Kidney (tissue), 14 donors: ENCODE results near the gene CD48. TPM values are rescaled to one million over a fixed set of nuclear protein-coding genes. Genes with fewer than 3 reads are reported as not detected.

ENCODE experiments used
- DNase-seq, 5 donors: peaks; one replicate each; pipeline ENCODE4 v3.0.0-alpha.2; 2013 to 2020
- FAIRE-seq: peaks from 2 replicates; lab custom pipeline; 2012; peaks lifted over from hg19 to GRCh38; lab: Jason Lieb, UNC
- H3K27ac ChIP-seq, 2 donors: one replicate each; pipeline ENCODE4 v1.7.0; 2013; ENCODE audit warnings: low read depth in 2 of 2, low read length in 2 of 2, inconsistent platforms in 1 of 2
- H3K27me3 ChIP-seq: one replicate; pipeline ENCODE4 v1.7.1; 2013; ENCODE audit warnings: low read length, inconsistent platforms; ENCODE audit not compliant: control insufficient read depth, insufficient read depth
- H3K36me3 ChIP-seq, 3 donors: one replicate each; pipeline versions ENCODE4 v1.7.0 to v1.7.1; 2013; ENCODE audit warnings: low read length in 3 of 3, control low read depth in 1 of 3, inconsistent platforms in 1 of 3; ENCODE audit not compliant: insufficient read depth in 3 of 3, control insufficient read depth in 2 of 3
- H3K4me1 ChIP-seq, 3 donors: one replicate each; pipeline versions ENCODE4 v1.7.0 to v1.7.1; 2013; ENCODE audit warnings: low read length in 3 of 3, inconsistent platforms in 1 of 3, low read depth in 1 of 3; ENCODE audit not compliant: control insufficient read depth in 2 of 3, insufficient read depth in 2 of 3
- H3K4me3 ChIP-seq, 3 donors: one replicate each; pipeline versions ENCODE4 v1.7.0 to v1.8.1; 2013; ENCODE audit warnings: low read length in 3 of 3, control low read depth in 1 of 3, inconsistent platforms in 1 of 3
- H3K9ac ChIP-seq, 3 donors: one replicate each; pipeline versions ENCODE4 v1.7.0 to v1.7.1; 2013; ENCODE audit warnings: low read length in 3 of 3, control low read depth in 1 of 3, inconsistent platforms in 1 of 3
- H3K9me3 ChIP-seq, 3 donors: one replicate each; pipeline versions ENCODE4 v1.7.0 to v1.7.1; 2013; ENCODE audit warnings: low read length in 3 of 3, control low read depth in 1 of 3, inconsistent platforms in 1 of 3; ENCODE audit not compliant: control insufficient read depth in 2 of 3, insufficient read depth in 1 of 3
- intact Hi-C: fragments of 100-400 bp; cut with DNase I; formaldehyde crosslinking; loops from one replicate; pipeline ENCODE4 v1.11.1; 2022
- polyA plus RNA-seq: library from polyadenylated mRNA; stranded (reverse); fragments of 350-450 nt; fragmentation: Illumina TruSeq; extraction: RNeasy Lipid Tissue Mini Kit (QIAGEN cat#74804); gene quantifications from one replicate; pipeline ENCODE4 v1.2.3, GENCODE V29; 2014; ENCODE audit warnings: low read depth, low replicate concordance; ENCODE audit not compliant: insufficient read depth
- total RNA-seq: library from RNA; stranded (reverse); fragmentation: NEBNext Ultra II Directional; extraction: Animal tissue kit (Norgen Biotek cat#: 25700); gene quantifications from one replicate; pipeline ENCODE4 v1.2.1, GENCODE V29; 2021
- TF ChIP-seq, protein P1 (sequence below): IDR thresholded peaks from 3 replicates; pipeline ENCODE4 v1.5.1; 2012; ENCODE audit warnings: mild to moderate bottlenecking, moderate library complexity, borderline replicate concordance; ENCODE audit not compliant: insufficient read depth; ENCODE audit errors: extremely low read depth
- donor health status: control.
- donor health status: control.
- donor health status: control.
- donor health status: control.
- donor health status: control.
- donor health status: DM: yes; HTN: yes; CAD: no.
- donor health status: Normal renal cell carcinoma (clear cell type).

CD48 gene
- total and polyA plus RNA-seq, 2 donors from 2014 or later, result 3.2 to 20.5 TPM

DNA sequence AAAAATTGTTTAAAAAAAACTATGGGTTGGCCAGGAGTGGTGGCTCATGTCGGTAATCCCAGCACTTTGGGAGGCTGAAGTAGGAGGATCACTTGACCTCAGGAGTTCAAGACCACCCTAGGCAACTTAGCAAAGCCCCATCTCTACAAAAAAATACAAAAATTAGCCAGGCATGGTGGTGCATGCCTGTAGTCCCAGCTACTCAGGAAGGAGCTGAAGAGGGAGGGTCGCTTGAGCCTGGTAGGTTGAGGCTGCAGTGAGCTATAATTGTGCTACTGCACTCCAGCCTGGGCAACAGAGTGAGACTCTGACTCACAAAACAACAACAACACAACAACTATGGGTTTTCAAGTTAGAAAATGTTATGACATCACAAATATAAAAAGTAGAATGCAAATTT lies 43.8 kb upstream of the CD48 start:
- Histone ChIP-seq H3K4me3 (no peak overlapping the region), H3K4me1 (no peaks in the 10 kb centered on the region), H3K9ac (no peak overlapping the region), H3K36me3 (no peaks in the 10 kb centered on the region), H3K27ac (no peak overlapping the region), H3K9me3 (no peaks in the 10 kb centered on the region), H3K27me3 (no peaks in the 10 kb centered on the region)
- TF ChIP-seq, protein P1, sequence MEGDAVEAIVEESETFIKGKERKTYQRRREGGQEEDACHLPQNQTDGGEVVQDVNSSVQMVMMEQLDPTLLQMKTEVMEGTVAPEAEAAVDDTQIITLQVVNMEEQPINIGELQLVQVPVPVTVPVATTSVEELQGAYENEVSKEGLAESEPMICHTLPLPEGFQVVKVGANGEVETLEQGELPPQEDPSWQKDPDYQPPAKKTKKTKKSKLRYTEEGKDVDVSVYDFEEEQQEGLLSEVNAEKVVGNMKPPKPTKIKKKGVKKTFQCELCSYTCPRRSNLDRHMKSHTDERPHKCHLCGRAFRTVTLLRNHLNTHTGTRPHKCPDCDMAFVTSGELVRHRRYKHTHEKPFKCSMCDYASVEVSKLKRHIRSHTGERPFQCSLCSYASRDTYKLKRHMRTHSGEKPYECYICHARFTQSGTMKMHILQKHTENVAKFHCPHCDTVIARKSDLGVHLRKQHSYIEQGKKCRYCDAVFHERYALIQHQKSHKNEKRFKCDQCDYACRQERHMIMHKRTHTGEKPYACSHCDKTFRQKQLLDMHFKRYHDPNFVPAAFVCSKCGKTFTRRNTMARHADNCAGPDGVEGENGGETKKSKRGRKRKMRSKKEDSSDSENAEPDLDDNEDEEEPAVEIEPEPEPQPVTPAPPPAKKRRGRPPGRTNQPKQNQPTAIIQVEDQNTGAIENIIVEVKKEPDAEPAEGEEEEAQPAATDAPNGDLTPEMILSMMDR, result no peak
- DNase-seq (no peak), FAIRE-seq (no peak)
- intact Hi-C loops, result no loop called here

DNA sequence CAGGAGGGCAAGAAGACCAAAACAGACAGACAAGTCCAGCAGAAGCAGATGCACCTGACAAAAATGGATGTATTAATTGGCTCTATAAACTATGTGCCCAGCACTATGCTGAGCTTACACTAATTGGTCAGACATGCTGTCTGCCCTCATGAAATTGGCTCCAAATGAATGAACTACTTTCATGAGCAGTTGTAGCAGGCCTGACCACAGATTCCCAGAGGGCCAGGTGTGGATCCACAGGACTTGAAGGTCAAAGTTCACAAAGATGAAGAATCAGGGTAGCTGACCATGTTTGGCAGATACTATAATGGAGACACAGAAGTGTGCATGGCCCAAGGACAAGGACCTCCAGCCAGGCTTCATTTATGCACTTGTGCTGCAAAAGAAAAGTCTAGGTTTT lies 42.0 kb upstream of the CD48 start:
- no peaks in the 10 kb centered on the region for H3K36me3 ChIP-seq
- no peak overlapping the region for H3K4me3 ChIP-seq
- no peaks in the 10 kb centered on the region for H3K4me1 ChIP-seq
- DNase-seq (no peak), FAIRE-seq (no peak)
- no peaks in the 10 kb centered on the region for H3K27me3 ChIP-seq
- H3K27ac ChIP-seq, result no peak overlapping the region
- intact Hi-C loops, result no loop called here
- TF ChIP-seq, protein P1, result no peak
- H3K9me3 ChIP-seq, result no peaks in the 10 kb centered on the region
- H3K9ac ChIP-seq, result no peak overlapping the region

DNA sequence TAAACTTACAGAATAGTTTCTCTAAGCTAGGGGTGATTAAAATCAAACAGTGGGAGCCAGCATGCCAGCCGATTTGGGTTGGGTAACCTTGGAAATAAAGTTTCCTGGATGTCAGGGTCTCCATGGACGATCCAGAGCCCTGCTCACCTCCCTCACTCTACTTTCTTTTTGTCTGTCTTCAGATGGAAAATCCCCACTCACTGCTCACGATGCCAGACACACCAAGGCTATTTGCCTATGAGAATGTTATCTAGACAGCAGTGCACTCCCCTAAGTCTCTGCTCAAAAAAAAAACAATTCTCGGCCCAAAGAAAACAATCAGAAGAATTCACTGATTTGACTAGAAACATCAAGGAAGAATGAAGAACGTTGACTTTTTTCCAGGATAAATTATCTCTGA lies 41.3 kb upstream of the CD48 start:
- Histone ChIP-seq H3K4me3 (no peak overlapping the region), H3K36me3 (no peaks in the 10 kb centered on the region), H3K27ac (no peak overlapping the region), H3K9me3 (no peaks in the 10 kb centered on the region), H3K4me1 (no peaks in the 10 kb centered on the region), H3K9ac (no peak overlapping the region), H3K27me3 (no peaks in the 10 kb centered on the region)
- intact Hi-C loops, result no loop called here
- DNase-seq (no peak), FAIRE-seq (no peak)
- TF ChIP-seq, protein P1, result no peak

DNA sequence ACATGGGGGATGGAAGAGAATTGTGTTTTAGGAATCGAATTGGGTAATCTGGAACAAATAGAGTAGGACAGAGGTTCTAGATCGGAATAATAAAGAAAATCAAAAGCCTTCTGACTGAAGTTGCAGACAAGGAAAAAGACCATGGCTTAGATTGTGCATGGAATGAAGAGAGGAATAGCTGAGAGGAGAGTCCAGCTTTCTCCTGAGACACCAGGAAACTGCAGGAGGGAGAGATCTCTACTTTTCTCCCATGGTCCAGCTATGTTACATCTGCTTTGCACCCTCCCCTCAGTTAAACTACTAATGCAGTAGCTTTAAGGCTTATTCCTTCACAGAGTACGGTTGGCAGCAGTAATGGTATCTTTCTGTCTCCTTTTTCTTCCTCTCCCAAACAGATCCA lies 40.8 kb upstream of the CD48 start:
- Histone ChIP-seq H3K9ac (no peak overlapping the region), H3K4me1 (no peaks in the 10 kb centered on the region), H3K27ac (no peak overlapping the region), H3K36me3 (no peaks in the 10 kb centered on the region), H3K9me3 (no peaks in the 10 kb centered on the region), H3K27me3 (no peaks in the 10 kb centered on the region), H3K4me3 (no peak overlapping the region)
- no peak for DNase-seq
- FAIRE-seq, result no peak
- intact Hi-C loops, result no loop called here
- TF ChIP-seq, protein P1, result no peak
